GM19452 (cell line): ENCODE data around the gene PGM3.
A peak's percentile ranks its signal among the peaks of the same experiment; 100 is the strongest.
"Not testable (repeated sequence)": the region's sequence is repeated elsewhere in the genome, so short reads cannot be mapped to it uniquely, and the experiment has no call there.

Source experiments
- ATAC-seq: cut with Tn5 transposase; IDR thresholded peaks from one replicate; pipeline ENCODE4 v1.9.1; 2021; ENCODE audit not compliant: unreplicated experiment

Gene PGM3, protein sequence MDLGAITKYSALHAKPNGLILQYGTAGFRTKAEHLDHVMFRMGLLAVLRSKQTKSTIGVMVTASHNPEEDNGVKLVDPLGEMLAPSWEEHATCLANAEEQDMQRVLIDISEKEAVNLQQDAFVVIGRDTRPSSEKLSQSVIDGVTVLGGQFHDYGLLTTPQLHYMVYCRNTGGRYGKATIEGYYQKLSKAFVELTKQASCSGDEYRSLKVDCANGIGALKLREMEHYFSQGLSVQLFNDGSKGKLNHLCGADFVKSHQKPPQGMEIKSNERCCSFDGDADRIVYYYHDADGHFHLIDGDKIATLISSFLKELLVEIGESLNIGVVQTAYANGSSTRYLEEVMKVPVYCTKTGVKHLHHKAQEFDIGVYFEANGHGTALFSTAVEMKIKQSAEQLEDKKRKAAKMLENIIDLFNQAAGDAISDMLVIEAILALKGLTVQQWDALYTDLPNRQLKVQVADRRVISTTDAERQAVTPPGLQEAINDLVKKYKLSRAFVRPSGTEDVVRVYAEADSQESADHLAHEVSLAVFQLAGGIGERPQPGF

GRCh38 chr6:83192871-83193746 lies at the start of gene PGM3, which contains the start of gene RWDD2A:
TSS of gene PGM3 (minus strand) at chr6:83193265. CDS start at chr6:83191012, 2,253 bp downstream.
TSS of gene RWDD2A (plus strand) at chr6:83193357. CDS start at chr6:83194452, 1,095 bp downstream.
- peak; percentile 98 for ATAC-seq

DNA sequence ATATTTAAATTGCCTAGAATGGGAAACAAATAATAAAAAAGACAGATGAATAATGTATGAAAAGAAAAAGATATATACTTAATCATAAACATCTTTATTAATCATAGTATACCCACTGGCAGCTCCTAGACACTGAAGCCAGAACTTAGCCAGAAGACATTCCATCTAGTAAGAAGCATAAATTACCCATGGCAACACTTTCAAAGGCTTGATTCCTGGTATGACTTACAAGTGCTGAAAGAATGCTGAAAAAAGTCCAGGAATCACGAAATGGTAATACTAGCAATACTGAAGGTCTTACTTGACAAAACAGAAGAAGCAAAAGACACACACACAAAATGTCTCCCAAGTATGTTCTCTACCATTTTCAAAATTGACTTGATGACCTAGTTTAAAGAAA lies 38.1 kb upstream of the PGM3 start:
- ATAC-seq, result no peak

- no peak for ATAC-seq
These were observed 33.5 kb upstream of the PGM3 start for GRCh38 chr6:83226517-83226916.

GRCh38 chr6:83221889-83222479 lies 28.9 kb upstream of the PGM3 start:
- no peak for ATAC-seq

DNA sequence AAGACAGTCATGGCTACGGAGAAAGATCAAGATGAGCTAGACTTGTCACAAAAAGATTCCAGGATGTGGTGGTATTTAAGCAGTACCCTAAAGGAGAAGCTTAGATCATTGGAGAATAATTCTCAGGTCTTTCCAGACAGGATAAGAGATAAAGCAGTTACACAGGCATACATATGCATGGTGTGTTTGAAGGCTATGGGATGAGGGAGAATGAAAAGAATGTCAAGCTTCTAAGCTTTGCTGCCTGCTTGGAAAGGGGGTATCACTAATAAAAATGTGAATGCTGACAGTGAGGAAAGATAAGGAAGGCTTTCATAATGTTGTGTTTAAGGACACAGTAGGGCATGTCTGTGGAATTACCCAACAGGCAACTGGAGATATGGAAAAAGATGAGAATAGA lies 28.2 kb upstream of the PGM3 start:
- ATAC-seq, result no peak

DNA sequence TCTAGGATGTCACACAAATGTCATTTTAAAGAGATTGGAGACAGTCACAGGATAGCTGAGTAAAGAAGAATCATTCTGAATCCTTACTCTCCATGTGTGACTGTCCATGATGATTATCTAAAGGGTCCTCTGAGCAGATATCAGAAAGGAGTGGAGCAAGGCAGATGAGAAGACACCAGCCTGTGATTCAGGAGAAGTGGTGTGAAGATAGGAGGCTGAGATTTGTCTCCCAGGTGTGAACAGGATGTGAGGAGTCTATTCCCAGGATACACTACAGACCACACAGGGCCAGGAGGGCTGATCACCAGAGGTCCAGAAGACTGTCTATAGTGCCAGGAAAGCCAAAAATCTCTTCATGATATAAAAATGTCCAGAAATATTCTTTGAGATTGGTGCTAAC lies 27.1 kb upstream of the PGM3 start:
- no peak for ATAC-seq

GRCh38 chr6:83218646-83219045 lies 25.6 kb upstream of the PGM3 start:
- ATAC-seq, result no peak

- ATAC-seq, result no peak
These were observed 23.7 kb upstream of the PGM3 start for GRCh38 chr6:83216806-83217205.

DNA sequence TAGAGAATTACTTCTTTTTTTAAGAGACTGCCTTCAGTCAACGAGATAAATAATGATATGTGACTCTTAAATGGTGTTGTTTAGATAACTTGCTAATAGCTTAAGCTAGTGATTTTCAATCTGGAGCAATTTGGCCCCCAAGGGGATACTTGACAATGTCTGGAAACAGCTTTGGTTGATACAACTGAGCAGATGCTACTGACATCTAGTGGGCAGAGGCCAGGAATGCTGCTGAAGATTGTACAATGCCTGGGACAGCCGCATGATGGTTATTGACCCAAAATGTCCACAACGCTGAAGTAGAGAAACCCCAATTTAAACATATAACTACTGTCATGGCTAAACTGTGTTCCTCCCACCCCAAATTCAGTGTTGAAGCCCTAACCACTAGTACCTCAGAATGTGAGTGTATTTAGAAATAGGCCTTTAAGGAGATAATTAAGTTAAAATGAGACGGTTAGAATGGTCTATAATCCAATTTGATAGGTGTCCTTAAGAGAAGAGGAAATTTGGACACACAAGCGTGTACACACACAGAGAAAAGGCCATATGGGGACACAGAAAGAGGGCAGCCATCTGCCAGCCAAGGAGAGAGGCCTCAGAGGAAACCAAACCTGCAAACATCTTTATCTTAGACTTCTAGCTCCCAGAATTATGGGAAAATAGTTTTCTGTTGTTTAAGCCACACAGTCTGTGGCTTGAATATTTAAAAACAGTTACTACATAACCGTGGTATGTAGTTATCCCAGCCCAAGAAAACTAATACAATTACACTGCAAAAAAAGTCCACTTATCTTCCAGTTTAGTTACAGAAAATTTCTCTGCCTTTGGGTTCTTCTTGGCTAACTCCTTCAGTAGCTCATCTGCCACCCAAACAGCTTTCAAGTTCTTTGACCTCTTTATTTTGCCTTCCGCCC lies 22.3 kb upstream of the PGM3 start:
- ATAC-seq, result peak; percentile 99

GRCh38 chr6:83202031-83202430 lies 9.0 kb upstream of the PGM3 start:
- no peak for ATAC-seq

- ATAC-seq, result no peak
These were observed 6.8 kb upstream of the PGM3 start for GRCh38 chr6:83199863-83200225.

- ATAC-seq, result no peak
These were observed 6.3 kb upstream of the PGM3 start for GRCh38 chr6:83199173-83199862.

DNA sequence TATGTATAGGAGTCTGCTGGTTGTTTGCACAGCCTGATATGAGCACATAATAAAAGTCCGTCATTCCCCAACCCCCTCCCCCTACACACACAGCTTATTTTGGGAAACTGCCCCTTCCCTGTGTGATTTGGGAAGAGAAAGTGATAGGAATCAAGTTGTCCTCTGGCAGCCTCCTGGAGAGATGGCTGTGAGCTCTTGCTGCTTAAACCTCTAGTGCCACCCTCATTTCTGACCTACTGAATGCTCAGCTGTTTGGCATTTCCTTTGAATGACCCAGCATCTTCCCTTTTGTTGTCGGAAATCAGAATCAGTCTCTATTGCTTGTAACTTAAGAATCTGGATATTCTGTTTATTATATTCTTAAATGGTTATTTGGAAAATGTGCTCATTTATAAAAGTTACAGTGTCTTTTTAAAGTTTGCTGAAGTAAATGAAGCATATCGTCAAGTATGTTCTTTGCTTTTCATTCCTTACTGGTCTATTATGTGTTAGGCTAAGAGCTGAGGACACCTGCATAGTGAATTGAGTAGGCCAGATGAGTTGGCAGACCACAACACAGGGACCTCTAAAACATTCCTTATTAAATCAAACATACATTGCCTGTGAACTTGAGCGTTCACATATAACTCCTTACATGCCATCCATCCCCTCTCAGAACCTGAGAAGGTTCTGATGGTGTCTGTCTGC lies 5.6 kb upstream of the PGM3 start:
- ATAC-seq, result no peak

DNA sequence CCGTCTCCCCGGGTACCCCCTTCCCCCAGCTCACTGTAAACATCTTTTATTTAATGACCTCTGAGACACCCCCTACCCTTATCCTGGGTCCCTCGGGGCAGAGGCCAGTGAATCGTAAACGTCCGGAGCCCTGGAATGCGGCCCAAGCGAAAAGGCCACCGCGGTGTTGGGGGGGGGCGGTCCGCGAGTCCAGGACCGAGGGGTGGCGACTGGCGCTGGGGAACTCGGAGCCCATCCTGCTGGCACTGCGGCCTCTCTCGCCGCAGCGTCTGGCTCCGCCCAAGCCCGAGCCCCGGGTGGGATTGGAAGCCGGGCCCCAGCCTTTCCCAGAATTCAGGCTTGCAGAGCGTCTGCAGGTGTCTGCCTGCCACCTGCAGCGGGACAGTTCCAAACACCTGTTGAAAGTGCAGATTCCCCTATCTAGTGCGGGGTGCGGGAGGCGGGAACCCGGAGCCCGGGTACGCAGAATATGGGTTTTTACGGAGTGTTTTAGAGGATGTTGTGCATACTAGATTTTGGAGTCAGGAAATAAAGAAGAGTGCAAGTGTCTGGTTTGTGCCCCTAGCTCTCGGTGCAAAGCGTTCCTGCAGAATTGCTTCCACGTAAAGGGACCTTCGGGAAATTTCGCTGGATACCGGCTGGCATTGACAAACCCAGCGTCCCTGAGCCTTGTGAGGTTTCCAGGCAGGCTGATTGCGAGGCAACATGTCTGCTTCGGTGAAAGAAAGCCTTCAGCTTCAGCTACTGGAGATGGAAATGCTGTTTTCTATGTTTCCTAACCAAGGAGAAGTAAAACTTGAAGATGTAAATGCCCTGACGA lies 892 bp upstream of the PGM3 start:
- ATAC-seq, result peak; percentile 5

- ATAC-seq, result no peak
These were observed 609 bp downstream of the PGM3 start for GRCh38 chr6:83192456-83192855.

GRCh38 chr6:83191974-83192373 lies 1.1 kb downstream of the PGM3 start:
- ATAC-seq, result not testable (repeated sequence)

GRCh38 chr6:83190626-83191025 lies 2.4 kb downstream of the PGM3 start:
- ATAC-seq, result no peak

DNA sequence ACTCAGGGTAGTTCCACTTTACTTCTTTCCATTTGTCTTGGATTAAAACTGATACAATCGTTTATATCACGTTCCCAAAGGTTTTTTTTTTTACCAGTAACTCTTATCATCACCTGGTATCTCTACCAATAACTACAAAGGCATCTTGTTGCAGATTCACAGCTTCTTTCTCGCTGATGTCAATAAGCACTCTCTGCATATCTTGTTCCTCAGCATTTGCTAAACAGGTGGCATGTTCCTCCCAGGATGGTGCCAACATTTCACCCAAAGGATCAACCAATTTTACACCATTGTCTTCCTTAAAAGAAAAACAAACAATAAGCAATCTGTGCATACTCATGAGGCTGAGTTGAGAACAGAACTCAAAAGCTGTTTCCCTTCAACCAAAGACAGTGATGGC lies 4.6 kb downstream of the PGM3 start:
- ATAC-seq, result no peak
